HG02973 (cell line): Measurements from ENCODE around the gene SORCS3.
"Not testable (repeated sequence)": the region's sequence is repeated elsewhere in the genome, so short reads cannot be mapped to it uniquely, and the experiment has no call there.

Source experiments
- ATAC-seq: cut with Tn5 transposase; IDR thresholded peaks from one replicate; pipeline ENCODE4 v1.9.1; 2021; ENCODE audit warnings: moderate library complexity; ENCODE audit not compliant: unreplicated experiment

SORCS3 gene

DNA sequence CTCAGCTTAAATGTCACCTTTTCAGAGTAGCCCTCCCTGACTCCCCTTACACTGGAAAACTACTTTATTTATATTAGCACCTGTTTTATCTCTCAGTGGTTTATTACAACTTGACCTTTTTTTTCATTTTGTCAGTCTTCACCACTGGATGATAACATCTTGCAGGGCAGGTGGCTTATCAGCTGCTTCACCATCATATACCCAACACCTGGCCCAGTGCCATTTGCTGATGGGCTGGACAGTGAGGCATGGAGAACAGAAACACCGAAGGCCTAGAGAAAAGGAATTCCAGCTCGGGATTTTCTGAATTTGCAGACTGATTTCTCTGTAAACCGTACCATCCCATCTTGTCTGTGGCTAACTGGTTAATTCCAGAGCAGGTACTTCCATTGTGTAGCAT is 48.5 kb downstream of the SORCS3 start:
- ATAC-seq: no peak

DNA sequence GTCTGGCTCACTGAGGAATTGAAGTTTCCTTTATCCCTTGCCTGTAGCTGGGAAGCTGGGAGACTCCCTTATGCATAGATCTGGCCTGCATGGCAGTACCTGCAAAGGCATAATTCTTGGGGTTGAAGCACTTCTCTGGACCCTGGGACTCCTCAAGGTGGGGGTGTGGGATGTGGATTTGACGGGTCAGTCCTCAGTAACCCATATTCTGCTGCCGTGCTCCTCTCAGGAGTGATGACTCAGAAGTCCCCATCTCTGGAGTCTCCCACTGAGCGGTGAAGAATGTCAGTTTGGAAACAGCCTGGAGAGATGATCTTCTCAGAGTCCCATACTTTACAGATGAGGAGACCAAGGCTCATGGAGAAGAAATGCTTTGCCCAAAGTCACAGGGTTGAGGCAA is 49.0 kb downstream of the SORCS3 start:
- no peak for ATAC-seq

DNA sequence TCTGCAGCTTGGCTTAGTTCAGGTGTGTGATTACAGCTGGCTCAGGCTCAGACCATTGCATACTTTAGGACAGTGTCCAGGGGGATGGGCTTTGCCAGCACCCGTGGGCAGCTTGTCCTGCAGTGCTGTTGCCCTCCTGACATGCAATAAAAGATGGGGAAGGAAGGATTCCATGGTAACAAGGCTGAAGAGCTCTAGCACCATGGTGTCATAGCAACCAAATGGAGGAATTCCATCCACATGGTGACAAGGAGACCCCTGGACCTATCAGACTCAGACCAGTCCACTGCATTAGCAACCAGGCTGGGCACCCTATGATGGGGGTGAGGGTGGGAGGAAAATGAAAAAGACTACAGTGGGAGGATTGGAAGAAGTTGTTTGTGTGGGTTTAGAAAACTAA is 49.9 kb downstream of the SORCS3 start:
- ATAC-seq: no peak

DNA sequence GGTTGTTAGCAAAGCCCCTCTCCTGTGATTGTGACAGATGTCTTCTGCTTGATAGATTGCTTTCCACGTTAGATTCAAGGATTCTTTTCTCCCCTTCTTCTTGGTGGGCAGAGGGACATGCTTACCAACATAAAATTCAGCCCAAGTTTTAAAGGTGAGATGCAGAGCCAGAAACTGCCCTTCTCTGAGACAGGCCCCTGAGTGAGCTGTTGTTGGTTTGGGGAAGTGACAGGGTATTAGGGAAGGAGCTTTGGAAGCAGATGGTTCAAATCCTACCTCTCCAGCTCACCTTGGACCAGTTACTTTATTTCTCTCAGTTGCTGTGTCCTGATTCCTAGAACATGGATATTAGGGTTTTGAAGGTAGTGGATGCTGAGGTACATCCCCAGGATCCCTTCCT is 53.0 kb downstream of the SORCS3 start:
- ATAC-seq: no peak

DNA sequence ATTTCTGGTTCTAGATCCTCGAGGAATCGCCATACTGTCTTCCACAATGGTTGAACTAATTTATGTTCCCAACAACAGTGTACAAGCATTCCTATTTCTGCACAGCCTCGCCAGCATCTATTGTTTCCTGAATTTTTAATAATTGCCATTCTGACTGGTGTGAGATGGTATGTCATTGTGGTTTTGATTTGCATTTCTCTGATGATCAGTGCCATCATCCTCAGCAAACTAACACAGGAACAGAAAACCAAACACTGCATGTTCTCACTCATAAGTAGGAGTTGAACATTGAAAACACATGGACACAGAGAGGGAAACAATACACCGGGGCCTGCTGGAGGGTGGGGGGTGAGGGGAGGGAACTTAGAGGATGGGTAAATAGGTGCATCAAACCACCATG is 62.2 kb downstream of the SORCS3 start:
- ATAC-seq: not testable (repeated sequence)

DNA sequence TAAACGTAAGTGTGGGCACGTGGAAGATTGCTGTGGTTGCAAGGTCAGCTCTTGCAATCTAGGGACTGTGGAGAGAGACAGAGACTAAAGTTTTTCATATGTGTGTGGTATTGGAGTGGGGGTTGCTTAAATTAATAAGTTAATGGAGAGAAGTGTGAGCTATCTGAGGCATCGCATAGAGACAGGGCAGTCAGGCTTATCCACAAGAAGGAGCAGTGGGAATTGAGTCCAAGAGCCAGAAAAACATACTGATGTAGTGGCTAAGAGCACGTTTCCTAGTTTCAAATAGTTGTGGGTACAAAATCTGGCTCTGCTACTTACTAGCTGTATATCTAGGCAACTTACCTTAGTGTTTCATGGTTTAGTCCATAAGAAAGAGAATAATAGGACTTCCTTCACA is 65.8 kb downstream of the SORCS3 start:
- ATAC-seq: no peak

DNA sequence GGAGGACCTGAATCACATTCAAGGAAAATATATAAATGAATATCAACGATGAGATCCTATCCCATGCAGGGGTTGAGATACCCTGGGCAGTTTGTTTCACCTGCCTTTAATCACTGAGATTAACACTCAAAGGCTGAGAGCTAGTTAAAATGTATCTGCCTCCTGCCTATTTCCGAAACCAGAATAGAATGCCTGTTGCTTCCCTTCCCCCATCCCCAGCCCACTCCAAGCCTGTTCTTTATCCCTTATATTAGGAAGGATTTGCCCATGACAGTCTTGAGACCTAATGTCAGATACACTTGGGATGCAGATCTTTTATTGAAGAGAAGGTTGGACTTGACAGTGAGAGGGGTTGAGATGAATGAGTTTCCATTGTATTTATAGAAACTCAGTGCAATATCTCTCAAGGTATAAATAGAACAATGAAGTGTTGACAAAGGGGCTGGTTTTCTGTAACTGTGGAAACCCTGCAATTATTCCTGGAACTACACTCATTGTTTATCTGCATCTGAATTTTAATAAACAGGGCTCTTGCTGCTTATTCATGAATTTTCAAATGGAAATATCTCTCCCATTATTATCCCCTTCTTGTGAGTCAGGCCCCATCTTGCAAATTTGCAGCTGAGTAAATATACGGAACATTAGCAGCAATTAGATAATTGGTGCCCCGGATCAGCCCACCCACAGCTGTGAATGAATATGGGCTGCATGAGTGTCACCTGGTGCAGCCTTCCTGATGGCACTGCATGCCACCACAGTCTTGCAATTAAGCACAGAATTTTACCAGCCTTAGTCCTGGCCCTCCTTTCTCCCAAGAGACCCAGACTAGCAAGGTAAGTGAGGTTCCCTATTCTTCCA is 66.7 kb downstream of the SORCS3 start:
- no peak for ATAC-seq

DNA sequence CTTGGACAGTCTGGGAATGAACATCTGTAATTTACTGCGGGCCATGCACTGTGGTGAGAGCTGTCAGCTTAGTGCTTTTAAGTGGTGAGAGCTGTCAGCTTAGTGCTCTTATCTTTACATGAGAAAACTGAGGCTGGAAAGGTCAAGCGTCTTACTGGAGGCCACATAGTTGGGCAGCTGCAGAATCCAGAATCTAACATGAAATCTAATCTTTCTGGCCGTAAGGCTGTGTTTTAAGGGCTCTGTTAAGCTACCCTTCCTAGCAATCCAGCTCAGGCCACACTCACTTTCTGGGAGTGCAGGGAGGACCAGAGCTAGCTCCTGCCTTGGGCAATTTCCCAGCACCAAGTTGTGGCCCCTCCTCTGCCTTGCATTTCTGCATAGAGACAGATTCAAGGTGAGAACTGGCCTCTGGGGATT is 70.2 kb downstream of the SORCS3 start:
- no peak for ATAC-seq

DNA sequence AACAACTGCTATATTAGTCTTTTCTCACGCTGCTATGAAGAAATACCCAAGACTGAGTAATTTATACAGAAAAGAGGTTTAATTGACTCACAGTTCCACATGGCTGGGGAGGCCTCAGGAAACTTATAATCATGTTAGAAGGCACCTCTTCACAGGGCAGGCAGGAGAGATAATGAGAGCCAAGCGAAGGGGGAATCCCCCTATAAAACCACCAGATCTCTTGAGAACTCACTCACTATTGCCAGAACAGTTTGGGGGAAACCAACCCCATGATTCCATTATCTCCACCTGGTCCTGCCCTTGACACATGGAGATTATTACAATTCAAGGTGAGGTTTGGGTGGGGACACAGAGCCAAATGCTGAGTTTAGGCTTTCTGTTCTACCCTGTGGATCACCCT is 89.5 kb downstream of the SORCS3 start:
- not testable (repeated sequence) for ATAC-seq

DNA sequence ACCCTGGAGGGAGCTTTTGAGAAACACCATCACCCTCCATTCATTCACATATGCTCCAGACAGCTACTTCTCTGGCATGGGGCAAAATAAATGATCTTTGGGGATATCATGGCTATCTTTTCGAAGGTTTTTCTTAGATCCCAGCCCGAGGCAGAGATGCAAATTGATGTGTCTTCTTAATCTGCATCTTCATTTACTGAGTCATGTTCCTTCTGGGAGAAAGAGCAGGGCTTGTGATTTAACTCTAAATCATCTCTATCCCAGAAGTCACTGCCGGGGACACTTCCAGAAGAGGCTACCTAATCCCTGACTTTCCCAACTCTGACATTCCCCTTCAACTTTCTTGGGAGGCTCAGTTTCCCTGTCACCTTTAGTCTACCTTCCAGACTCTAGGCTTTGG is 90.1 kb downstream of the SORCS3 start:
- no peak for ATAC-seq

DNA sequence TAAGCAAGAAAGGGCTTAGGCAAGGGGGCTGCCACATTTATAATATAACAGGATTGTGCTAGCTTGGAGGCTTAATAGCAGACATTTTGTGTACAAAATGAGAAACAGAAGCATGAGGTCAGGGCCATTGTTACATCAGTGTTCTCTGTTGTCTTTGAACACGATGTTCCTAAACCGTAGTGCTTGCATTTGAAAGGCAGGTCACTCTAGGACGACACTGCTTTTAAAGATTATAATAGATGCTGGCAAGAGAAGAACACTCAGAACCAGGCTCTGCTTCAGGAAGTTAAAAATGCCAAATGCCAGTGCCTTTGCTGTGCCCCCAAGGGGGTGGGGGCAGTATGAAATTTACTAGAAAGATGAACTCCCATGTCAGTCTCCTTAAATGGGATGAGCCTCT is 91.1 kb downstream of the SORCS3 start:
- no peak for ATAC-seq

DNA sequence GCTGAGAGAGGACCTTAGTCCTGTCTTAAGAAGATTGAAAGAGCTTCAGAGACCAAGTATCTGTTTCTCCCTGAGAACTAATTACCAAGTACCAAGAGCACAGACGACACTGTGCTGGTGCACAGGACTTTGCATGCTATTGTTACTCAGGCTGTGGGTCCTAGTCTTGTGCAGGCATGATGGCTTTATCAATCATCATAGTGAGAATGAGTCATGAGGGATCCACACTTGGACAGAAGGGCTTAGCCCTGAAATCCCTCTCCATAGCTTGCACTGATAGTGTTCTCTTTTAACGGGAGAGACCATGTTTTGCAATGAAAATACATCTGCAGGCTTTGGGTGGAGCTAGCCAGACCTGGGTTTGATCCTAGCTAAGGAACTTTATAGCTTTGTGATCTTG is 93.3 kb downstream of the SORCS3 start:
- no peak for ATAC-seq

DNA sequence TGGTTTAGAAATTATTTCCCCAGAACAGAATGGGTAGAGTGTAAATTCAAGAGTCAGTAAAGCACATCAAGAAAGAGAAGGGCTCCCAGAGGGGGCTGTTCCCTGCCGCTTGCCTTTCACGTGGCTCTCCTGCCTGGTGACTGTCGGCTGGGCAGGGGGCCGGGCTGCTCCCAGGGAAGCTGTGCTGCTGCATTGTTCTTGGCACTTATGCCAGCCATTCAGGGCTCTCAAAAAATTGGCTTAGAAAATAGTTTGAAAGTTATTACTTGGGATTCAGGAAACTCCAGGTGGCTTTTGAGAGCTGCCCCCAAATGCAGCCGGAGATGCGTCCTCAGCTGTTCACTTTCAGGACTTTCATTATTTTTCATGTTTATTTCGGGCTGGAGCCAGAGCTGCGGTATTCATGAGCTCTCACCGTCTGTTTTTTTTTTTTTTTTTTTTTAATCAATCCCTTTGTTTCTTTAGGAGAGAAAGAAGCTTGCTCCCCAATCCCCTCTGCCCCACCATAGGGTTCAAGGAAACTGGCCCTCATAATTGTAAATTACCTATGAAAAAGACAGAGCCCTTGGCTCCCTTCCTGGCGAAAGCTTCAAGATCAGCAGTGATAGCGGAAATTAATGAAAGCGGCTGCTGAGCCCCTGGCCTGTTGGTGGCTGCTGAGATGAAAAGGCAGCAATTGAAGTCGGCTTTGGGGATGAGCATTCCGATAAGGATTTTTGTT is 94.1 kb downstream of the SORCS3 start:
- ATAC-seq: no peak

DNA sequence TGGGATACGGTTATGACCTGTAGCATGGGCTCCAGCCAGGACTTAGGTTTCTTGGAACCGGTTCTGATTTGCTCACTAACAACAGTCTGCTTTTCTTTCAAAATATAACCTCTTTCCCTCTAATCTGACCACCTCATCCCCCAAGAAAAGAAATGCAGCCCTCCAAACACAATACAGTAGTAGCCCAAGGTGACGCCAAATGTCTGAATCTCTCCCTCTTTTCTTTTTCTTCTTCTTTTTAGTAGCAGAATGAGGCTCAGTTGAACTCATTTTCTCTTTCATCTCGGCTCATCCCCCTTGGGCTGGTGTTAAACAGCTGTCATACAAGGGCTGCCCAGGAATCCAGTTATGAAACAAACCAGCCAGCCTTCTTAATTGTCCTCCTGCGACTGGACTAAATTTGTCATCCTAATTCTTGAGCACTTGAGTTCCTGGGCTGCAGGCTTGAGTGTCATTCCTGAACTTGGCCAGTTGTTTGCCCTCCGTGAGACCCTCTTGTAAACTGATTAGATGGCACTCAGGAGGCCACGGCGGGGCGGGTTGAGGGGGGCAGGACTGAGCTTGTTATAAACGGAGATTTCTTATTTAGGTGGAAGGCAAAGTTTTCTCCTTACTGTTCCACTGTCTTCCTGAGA is 94.8 kb downstream of the SORCS3 start:
- no peak for ATAC-seq

DNA sequence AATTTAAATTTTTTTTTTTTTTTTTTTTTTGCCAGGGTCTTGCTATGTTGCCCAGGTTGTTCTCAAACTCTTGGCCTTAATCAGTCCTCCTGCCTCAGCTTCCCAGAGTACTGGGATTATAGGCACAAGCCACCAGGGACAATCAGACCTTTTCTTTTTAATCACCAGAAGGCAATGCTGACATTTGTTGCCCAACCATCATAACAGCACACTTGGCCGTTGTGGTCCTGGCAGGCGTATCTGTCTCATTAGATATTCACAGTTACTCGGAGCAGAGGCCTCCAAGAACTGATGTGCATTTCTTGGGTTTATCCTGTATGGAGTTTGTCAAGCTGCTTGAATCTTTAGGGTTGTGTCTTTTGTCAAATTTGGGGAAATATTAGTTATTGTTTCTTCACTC is 100.0 kb downstream of the SORCS3 start:
- ATAC-seq: no peak

DNA sequence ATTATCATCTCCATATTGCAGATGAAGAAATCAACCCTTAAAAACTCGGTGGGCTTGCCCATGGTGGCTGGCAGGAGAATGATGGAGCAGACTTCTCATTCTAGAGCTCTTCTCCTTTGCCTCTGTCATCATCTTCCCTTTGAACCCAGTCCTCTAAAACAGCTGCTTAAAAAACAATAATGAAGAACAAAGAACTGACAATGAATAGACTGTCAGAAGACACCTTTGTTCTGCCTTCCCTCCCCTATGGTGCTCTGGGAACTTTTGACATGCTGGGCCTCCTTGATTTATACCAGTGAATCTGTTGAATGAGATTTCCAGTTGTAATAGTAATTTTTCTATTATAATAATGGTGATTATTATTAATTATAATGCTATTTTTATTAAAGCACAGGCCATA is 103.0 kb downstream of the SORCS3 start:
- ATAC-seq: no peak

DNA sequence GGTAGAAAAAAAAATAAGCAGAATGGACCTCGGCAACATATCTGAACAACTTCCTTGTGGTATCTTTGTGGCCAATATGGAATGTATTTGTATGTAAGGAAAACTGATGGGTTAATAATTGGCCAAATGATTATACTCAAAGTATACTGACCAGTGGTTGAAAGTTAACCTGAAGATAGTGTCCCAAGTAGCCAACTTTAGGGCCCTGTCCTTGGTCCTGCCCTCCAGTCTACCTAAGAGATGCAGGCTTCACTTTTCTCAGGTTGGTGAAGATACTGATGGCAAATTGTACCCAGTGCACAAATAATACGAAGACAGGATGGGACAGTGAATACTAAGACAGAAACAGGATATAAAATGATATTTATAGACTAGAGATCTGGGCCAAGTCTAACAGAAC is 109.2 kb downstream of the SORCS3 start:
- ATAC-seq: no peak

DNA sequence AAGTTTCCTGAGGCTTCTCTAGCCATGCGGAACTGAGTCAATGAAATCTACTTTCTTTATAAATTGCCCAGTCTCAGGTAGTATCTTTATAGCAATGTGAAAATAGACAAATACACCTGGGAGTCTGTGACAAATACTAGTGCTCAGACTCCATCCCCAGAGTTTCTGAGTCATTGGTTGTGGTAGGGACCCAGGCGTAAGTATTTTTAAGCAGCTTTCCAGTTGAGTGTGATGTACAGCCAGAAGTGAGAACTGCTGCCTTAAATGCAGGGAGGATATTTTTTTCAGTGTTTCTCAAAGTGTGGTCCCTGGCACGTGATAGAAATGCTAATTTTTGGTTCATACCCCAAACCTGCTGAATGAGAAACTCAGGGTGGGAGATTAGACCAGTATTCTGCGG is 121.7 kb downstream of the SORCS3 start:
- no peak for ATAC-seq

DNA sequence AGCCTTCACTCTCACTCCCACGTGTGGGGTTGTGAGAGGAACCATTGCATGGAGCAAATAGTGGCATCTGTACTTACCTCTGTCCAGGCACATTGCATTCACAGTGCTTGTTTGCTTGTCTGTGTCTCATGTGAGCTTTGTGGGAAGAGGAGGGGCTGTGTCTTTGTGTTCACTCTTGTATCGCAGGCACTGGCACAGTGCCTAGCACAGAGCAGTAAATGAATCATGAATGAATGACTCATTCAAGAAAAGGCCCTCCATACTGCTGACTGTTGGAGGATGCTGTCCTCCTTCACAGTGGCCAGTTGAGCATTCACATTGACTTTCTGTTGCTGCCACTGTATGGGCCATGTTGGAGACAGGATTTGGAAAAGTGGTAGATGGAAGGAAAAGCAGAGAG is 125.3 kb downstream of the SORCS3 start:
- ATAC-seq: no peak

DNA sequence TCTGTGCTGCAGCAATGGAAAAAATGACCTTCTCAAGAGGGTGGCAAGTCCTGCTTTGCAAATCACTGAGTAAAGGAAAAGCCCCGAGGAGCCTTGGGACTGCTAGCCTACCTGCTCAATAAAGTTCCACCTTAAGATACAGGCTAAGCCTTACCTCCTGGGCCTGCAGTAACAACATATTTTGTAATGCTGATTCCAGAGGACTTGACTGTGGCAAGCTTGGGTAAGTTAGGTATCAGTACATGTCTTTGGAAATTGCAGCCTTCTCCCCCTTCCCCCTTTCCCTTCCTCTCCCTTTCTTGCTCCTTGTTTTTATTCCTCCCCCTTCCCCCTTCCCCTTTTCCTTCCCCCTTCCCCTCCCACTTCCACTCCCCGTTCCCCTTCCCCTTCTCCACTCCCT is 126.2 kb downstream of the SORCS3 start:
- ATAC-seq: no peak

DNA sequence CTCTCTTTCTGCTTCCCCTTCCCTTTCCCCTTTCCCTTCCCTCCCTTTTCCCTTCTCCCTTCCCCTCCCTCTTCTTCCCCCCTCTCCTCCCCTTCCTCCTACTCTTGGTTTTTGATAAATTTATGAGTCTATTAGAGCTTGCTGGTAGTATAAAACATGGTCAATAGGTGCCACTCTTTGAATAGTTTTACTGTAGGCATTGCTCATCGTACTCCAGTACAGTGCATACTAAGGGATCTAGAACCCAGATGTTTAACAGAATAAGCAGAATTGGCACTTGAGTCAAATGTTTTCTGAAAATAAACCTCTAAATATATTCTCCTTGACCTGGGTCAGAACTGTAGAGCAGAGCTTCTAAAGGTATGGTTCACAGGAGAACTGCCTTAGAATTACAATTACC is 126.7 kb downstream of the SORCS3 start:
- ATAC-seq: no peak

DNA sequence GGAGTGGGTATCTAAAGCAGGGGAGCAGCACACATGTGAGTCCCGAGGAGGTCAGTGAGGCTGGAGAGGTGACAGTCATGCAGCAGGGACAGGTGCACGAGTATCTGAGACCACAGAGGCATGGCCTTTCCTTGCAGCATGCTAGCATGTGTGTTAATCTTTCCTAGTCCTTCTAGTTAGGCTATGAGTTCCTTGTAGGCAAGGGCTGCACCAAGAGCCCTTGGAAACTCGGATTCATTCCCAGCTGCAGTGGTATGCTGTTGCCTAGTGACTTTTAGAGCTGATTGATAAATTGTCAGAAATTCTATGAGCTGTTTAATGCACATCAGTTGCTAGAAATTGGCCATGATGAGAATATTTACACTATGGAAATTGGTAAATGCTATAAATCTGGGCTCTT is 132.0 kb downstream of the SORCS3 start:
- no peak for ATAC-seq
